Spleen (tissue), 11 donors: ENCODE measurements around the gene RASSF7. TPM values are rescaled to one million over a fixed set of nuclear protein-coding genes. Genes with fewer than 3 reads are reported as not detected.
"Not testable (repeated sequence)": the region's sequence is repeated elsewhere in the genome, so short reads cannot be mapped to it uniquely, and the experiment has no call there.

Experiments
- DNase-seq: peaks from one replicate; pipeline ENCODE4 v3.0.0-alpha.2; 2020
- H3K27ac ChIP-seq, 8 donors: fragments of 200-600 bp; sonication (generic) in 7 of 8; 1 replicate in 4 of 8; 2 replicates in 4 of 8; pipeline versions ENCODE4 v1.5.0 to v1.8.0; 2016 to 2021; ENCODE audit warnings: inconsistent platforms in 4 of 8, mild to moderate bottlenecking in 4 of 8, moderate library complexity in 1 of 8
- H3K27me3 ChIP-seq, 7 donors: fragments of 200-600 bp; sonication (generic) in 6 of 7; replicated peaks in 1 of 7; 1 replicate in 4 of 7; 2 replicates in 3 of 7; pipeline versions ENCODE4 v1.5.0 to v1.8.0; 2016 to 2021; ENCODE audit warnings: inconsistent platforms in 3 of 7, mild to moderate bottlenecking in 1 of 7
- H3K36me3 ChIP-seq, 6 donors: fragments of 200-600 bp; sonication (generic) in 5 of 6; 1 replicate in 4 of 6; 2 replicates in 2 of 6; pipeline versions ENCODE4 v1.5.0 to v1.8.0; 2016 to 2021; ENCODE audit warnings: inconsistent platforms in 2 of 6
- H3K4me1 ChIP-seq, 6 donors: fragments of 200-600 bp; sonication (generic) in 5 of 6; 1 replicate in 3 of 6; 2 replicates in 3 of 6; pipeline versions ENCODE4 v1.5.0 to v1.8.0; 2016 to 2021; ENCODE audit warnings: inconsistent platforms in 3 of 6
- H3K4me3 ChIP-seq, 8 donors: fragments of 200-600 bp; sonication (generic) in 7 of 8; 1 replicate in 4 of 8; 2 replicates in 4 of 8; pipeline versions ENCODE4 v1.5.0 to v1.8.0; 2016 to 2021; ENCODE audit warnings: inconsistent platforms in 4 of 8, mild to moderate bottlenecking in 4 of 8, moderate library complexity in 2 of 8
- H3K9me3 ChIP-seq, 8 donors: fragments of 200-600 bp; sonication (generic) in 7 of 8; 1 replicate in 4 of 8; 2 replicates in 4 of 8; pipeline versions ENCODE4 v1.5.0 to v1.8.0; 2016 to 2021; ENCODE audit warnings: inconsistent platforms in 4 of 8
- POLR2A ChIP-seq, 3 donors: fragments of 450-650 bp; IDR thresholded peaks; one replicate each; pipeline ENCODE4 v1.5.1; 2017; ENCODE audit warnings: antibody characterized with exemption in 3 of 3, mild to moderate bottlenecking in 1 of 3
- POLR2AphosphoS5 ChIP-seq, 3 donors: sonication (generic); formaldehyde crosslinking; IDR thresholded peaks; one replicate each; pipeline ENCODE4 v1.5.1; 2017; ENCODE audit warnings: antibody characterized with exemption in 3 of 3
- WGBS, 5 donors: extraction: QIAGEN DNeasy Blood & Tissue Kit in 3 of 5; methylation state at CpG; one replicate each; pipeline versions ENCODE4 v1.1.5 to v1.1.7; 2013 to 2018; 5-methylcytosine and 5-hydroxymethylcytosine counted together
- intact Hi-C: fragments of 100-400 bp; cut with DNase I; formaldehyde crosslinking; loops from one replicate; pipeline ENCODE4 v1.15.0; 2023; ENCODE audit warnings: low total_unique reads
- polyA plus RNA-seq, 3 donors: library from polyadenylated mRNA; stranded (reverse); fragments of 200-250 nt; gene quantifications; one replicate each; pipeline ENCODE4 v1.2.1, GENCODE V29; 2013
- total RNA-seq, 7 donors: library from RNA; depleted of rRNA in 3 of 7; stranded (reverse); fragments of >200 nt in 3 of 7; fragmentation: NEBNext Ultra II Directional in 4 of 7; extraction: Animal tissue kit (Norgen Biotek cat#: 25700) in 4 of 7; gene quantifications; one replicate each; pipeline versions ENCODE4 v1.1.0 to v1.2.1, GENCODE V29; 2016 to 2021
- TF ChIP-seq, protein P1 (sequence below), 11 experiments: fragments of 200-600 bp in 7 of 11; fragments of 450-650 bp in 4 of 11; sonication (generic) in 4 of 11; IDR thresholded peaks in 8 of 11; conservative IDR thresholded peaks in 3 of 11; 1 replicate in 7 of 11; 2 replicates in 4 of 11; pipeline versions ENCODE4 v1.4.0 to v1.8.0; 2016 to 2021; ENCODE audit warnings: antibody characterized with exemption in 11 of 11, inconsistent platforms in 4 of 11, mild to moderate bottlenecking in 1 of 11
- donor health status: healthy with polysubstance abuse.
- donor health status: DM: no; HTN: no; CAD: no; lungs with moderate emphysema.
- donor health status: DM: no; HTN: no; CAD: no.
- donor health status: Bipolar disorder and iron deficiency.
- donor health status: healthy.
- donor health status: DM: no; HTN: no; CAD: no.
- donor health status: DM: yes; HTN: yes; CAD: no.

The RASSF7 gene
- total and polyA plus RNA-seq, 10 donors = 8.3 to 39.6 (median 26.6) TPM

DNA sequence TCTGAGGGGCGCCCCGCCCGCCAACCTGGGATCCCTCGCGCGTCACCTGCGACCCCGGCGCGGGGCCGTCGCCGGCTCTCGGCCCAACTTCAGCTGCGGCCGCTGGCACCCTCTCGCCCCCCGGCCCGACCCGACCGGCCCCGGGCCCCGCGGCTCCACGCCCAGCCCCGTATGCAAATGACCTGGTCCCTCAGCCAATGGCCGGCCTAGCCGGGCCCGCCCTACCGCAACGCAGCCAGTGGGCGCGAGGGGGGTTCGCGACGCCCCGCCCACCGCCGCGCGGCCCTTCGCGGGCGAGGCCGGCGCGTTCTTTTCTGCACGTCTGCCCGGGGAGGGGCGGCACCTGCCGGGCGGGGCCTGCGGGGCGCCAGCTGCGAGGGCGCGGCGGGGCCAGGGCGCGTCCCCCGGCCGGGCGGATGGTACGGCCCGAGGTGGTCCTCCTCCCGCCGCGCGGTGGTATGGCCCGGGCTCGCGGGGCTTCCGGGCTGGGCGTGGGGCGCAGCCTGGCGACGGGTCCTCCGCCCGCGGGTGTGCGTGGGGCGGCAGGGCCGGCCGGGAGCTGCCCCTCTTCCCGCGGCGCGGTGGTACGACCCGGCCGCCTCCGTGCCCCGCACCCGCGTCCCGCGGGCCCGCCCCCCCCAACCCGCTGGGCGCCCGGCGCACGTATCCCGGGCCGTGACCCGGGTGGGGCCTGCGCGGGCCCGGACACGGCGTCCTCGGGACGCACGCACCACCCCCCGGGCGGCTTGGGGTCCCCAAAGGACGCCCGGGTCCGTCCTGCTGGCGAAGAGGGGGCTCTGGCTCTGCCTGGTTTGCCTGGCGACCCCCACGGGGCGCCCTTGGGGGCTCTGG is 7.8 kb downstream of the RASSF7 start:
- 0 to 3% (median 1%) methylated on average over 1 to 123 of the region's 123 CpGs for WGBS, 5 donors
- Histone ChIP-seq H3K4me1 (peaks cover 5 to 26% (median 14%) of the 10 kb centered on the region in 6 donors), H3K4me3 (peak overlapping the region; percentile 34 to 82 (median 53)), H3K27ac (peak overlapping the region; percentile 60 to 88 (median 75)), H3K9me3 (no peaks in the 10 kb centered on the region), H3K27me3 (peaks cover 0 to 23% (median 0%) of the 10 kb centered on the region in 7 donors), H3K36me3 (peaks cover 0 to 7% (median 0%) of the 10 kb centered on the region in 6 donors)
- TF ChIP-seq POLR2AphosphoS5 (IDR thresholded peaks at IDR 0.05) (peak; percentile 74 to 81 (median 76)), POLR2A (IDR thresholded peaks at IDR 0.05) (peak in 1 of 3 donors; percentile 8)
- TF ChIP-seq, protein P1, sequence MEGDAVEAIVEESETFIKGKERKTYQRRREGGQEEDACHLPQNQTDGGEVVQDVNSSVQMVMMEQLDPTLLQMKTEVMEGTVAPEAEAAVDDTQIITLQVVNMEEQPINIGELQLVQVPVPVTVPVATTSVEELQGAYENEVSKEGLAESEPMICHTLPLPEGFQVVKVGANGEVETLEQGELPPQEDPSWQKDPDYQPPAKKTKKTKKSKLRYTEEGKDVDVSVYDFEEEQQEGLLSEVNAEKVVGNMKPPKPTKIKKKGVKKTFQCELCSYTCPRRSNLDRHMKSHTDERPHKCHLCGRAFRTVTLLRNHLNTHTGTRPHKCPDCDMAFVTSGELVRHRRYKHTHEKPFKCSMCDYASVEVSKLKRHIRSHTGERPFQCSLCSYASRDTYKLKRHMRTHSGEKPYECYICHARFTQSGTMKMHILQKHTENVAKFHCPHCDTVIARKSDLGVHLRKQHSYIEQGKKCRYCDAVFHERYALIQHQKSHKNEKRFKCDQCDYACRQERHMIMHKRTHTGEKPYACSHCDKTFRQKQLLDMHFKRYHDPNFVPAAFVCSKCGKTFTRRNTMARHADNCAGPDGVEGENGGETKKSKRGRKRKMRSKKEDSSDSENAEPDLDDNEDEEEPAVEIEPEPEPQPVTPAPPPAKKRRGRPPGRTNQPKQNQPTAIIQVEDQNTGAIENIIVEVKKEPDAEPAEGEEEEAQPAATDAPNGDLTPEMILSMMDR (IDR thresholded peaks at IDR 0.05 in 8 of 11, conservative IDR thresholded peaks at IDR 0.05 in 3 of 11) = peak in 1 of 11 experiments; percentile 21
- peak; percentile 97 for DNase-seq
- intact Hi-C loops = no loop called here

DNA sequence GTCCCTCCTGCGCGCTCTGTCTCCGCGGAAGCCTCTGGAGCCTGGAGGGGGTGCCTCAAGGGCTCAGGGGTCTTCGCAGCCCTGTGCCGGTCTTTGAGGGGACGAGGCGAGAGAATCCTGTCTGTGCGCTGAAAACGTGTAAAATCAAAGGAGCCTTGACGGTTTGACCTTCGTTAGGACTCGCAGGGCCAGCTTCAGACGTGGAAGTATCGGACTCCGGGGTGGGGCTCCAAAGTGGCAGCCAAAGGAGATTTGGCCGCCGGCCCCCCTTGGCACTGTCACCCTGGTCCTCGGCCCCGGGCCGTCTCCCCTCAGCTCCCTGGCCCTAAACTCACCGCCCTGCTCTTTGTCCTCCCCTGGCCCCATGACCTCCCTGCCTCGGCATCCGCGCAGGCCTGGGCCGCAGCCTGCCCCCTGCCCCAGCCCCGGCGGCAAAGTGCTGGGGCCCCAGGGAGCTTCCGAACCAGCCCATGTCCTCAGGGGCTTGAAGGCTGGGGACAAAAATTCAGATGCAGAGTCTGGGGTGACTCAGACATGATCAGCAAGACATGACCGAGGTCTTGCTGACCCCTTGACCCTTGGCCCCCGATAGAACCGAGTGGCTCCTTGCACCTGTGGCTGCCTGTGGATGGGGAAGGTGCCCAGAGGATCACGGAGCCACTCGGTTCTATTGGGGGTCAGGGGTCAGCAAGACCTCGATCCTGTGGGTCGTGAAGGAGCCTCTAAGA is 8.6 kb downstream of the RASSF7 start:
- Histone ChIP-seq H3K27me3 (peaks cover 0 to 26% (median 3%) of the 10 kb centered on the region in 7 donors), H3K4me3 (peak overlapping the region; percentile 34 to 82 (median 53)), H3K9me3 (no peaks in the 10 kb centered on the region), H3K27ac (peak overlapping the region; percentile 60 to 88 (median 75)), H3K4me1 (peaks cover 5 to 29% (median 16%) of the 10 kb centered on the region in 6 donors), H3K36me3 (no peaks in the 10 kb centered on the region)
- peak; percentile 78 for DNase-seq
- WGBS, 5 donors = 41 to 54% (median 46%) methylated on average over 24 to 36 of the region's 36 CpGs
- intact Hi-C loops = no loop called here
- TF ChIP-seq POLR2A (IDR thresholded peaks at IDR 0.05) (no peak), POLR2AphosphoS5 (IDR thresholded peaks at IDR 0.05) (no peak)
- TF ChIP-seq, protein P1 (IDR thresholded peaks at IDR 0.05 in 8 of 11, conservative IDR thresholded peaks at IDR 0.05 in 3 of 11) = no peak

DNA sequence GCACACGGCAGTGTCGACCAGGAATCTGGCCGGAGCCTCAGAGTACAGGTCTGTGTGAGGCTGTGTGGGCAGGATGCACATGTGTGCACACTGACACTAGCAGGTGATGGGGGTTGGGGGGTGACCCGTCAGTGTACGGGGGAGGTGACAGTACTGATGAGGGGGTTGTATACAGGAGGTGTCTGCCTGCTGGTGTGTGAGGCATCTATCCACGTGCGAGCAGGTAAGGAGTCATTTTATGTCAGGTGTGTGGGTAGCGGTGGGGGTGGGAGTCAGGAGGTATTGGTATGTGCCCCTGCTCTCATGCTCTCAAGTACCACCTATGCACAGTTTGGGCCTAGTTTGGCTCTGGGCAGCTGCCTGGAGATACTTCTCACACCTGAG is 11.0 kb downstream of the RASSF7 start:
- Histone ChIP-seq H3K27me3 (peaks cover 0 to 39% (median 14%) of the 10 kb centered on the region in 7 donors), H3K9me3 (no peaks in the 10 kb centered on the region), H3K4me3 (no peak overlapping the region), H3K27ac (no peak overlapping the region), H3K36me3 (no peaks in the 10 kb centered on the region), H3K4me1 (peaks cover 5 to 43% (median 29%) of the 10 kb centered on the region in 6 donors)
- TF ChIP-seq POLR2AphosphoS5 (IDR thresholded peaks at IDR 0.05) = no peak
- 69 to 86% (median 80%) methylated on average over 5 to 8 of the region's 8 CpGs for WGBS, 5 donors
- intact Hi-C loops = no loop called here
- no peak for DNase-seq

DNA sequence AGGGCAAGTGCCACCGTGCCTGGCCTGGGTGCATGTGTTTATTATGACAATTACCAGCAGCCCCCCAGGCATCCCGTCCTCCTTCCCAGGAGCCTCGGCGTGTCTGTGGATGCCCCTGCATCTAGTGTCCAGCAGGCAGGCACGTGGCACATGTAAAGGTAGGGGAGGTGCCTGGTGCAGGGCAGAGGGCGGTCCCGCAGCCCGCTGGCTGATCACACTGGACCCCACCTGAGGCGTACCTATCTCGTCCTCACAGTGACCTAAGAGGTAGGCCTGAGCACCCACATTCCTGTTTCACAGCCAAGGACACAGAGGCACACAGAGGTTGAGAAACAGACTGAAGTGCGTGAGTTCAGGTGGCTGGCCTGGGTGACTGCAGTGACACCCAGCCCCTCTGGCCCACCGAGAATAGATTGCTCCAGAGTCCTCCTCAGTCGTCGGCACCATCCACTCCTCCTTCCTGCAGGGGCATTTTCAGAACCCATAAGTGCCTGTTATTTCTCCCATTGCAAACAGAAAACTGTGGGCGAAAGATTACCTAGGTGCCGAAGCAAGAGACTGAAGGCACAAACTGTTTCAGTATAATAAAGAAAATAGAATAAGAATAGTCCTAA is 12.5 kb downstream of the RASSF7 start:
- H3K27me3 ChIP-seq = peaks cover 0 to 34% (median 14%) of the 10 kb centered on the region in 7 donors
- intact Hi-C loops = no loop called here
- H3K27ac ChIP-seq = no peak overlapping the region
- peak; percentile 80 for DNase-seq
- WGBS, 5 donors = 91 to 95% (median 93%) methylated on average over 14 to 16 of the region's 16 CpGs
- no peak overlapping the region for H3K4me3 ChIP-seq
- no peaks in the 10 kb centered on the region for H3K9me3 ChIP-seq
- peaks cover 0 to 2% (median 0%) of the 10 kb centered on the region in 6 donors for H3K36me3 ChIP-seq
- TF ChIP-seq POLR2AphosphoS5 (IDR thresholded peaks at IDR 0.05) = no peak
- TF ChIP-seq, protein P1 (IDR thresholded peaks at IDR 0.05 in 8 of 11, conservative IDR thresholded peaks at IDR 0.05 in 3 of 11) = no peak
- no peak for TF ChIP-seq POLR2A (IDR thresholded peaks at IDR 0.05)
- peaks cover 18 to 49% (median 39%) of the 10 kb centered on the region in 6 donors for H3K4me1 ChIP-seq

DNA sequence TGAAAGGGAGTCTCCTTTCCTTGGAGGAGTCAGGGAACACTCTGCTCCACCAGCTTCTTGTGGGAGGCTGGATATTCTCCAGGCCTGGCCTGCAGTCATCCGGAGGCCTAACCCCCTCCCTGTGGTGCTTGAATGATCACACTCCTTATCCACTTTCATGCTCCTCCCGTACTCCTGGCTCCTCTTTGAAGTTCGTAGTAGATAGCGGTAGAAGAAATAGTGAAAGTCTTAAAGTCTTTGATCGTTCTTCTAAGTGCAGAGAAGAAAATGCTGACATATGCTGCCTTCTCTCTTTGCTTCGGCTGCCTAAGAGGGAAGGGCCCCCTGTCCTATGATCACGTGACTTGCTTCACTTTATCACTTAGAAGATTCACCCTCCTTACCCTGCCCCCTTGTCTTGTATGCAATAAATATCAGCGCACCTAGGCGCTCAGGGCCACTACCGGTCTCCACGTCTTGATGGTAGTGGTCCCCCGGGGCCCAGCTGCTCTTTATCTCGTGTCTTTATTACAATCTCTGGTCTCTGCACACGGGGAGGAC is 13.3 kb downstream of the RASSF7 start:
- H3K9me3 ChIP-seq, intact Hi-C loops: not testable (repeated sequence)
- peak; percentile 74 for DNase-seq
- Histone ChIP-seq H3K27me3 (peaks cover 0 to 26% (median 14%) of the 10 kb centered on the region in 7 donors), H3K27ac (peak overlapping the region in 2 of 8 donors; percentile 11 to 15), H3K36me3 (peaks cover 0 to 11% (median 0%) of the 10 kb centered on the region in 6 donors), H3K4me1 (peaks cover 24 to 54% (median 44%) of the 10 kb centered on the region in 6 donors), H3K4me3 (peak overlapping the region in 3 of 8 donors; percentile 82 to 94 (median 91))
- WGBS, 5 donors = 51 to 61% (median 56%) methylated on average over 14 of the region's 14 CpGs
